Thyroid gland (tissue), 4 donors: Measurements from ENCODE around the gene SYDE1. TPM values are rescaled to one million over a fixed set of nuclear protein-coding genes. Genes with fewer than 3 reads are reported as not detected.
A peak's percentile ranks its signal among the peaks of the same experiment; 100 is the strongest.

Experiments
- DNase-seq, 2 donors: peaks; one replicate each; pipeline ENCODE4 v3.0.0-alpha.2; 2019
- H3K27ac ChIP-seq, 3 donors: fragments of 200-600 bp; sonication (generic); 1 replicate in 2 of 3; 2 replicates in 1 of 3; pipeline ENCODE4 v1.5.1; 2016 to 2019; ENCODE audit warnings: mild to moderate bottlenecking in 1 of 3, moderate library complexity in 1 of 3
- H3K27me3 ChIP-seq: fragments of 200-600 bp; sonication (generic); one replicate; pipeline ENCODE4 v1.5.1; 2019
- H3K36me3 ChIP-seq, 2 donors: fragments of 200-600 bp; sonication (generic); one replicate each; pipeline ENCODE4 v1.5.1; 2016 to 2019
- H3K4me1 ChIP-seq, 2 donors: fragments of 200-600 bp; sonication (generic); one replicate each; pipeline ENCODE4 v1.5.1; 2017 to 2019
- H3K4me3 ChIP-seq, 3 donors: fragments of 200-600 bp; sonication (generic); replicated peaks in 1 of 3; 1 replicate in 2 of 3; 2 replicates in 1 of 3; pipeline ENCODE4 v1.5.1; 2016; ENCODE audit warnings: mild to moderate bottlenecking in 1 of 3
- H3K9me3 ChIP-seq: fragments of 200-600 bp; sonication (generic); one replicate; pipeline ENCODE4 v1.5.1; 2017
- POLR2A ChIP-seq, 2 donors: fragments of 450-650 bp; IDR thresholded peaks; one replicate each; pipeline ENCODE4 v1.6.1; 2017; ENCODE audit warnings: antibody characterized with exemption in 2 of 2, mild to moderate bottlenecking in 2 of 2, moderate library complexity in 1 of 2
- WGBS, 2 donors: methylation state at CpG; one replicate each; pipeline ENCODE4 v1.1.5; 2017; 5-methylcytosine and 5-hydroxymethylcytosine counted together
- intact Hi-C: fragments of 100-400 bp; cut with DNase I; formaldehyde crosslinking; loops from one replicate; pipeline ENCODE4 v1.15.1; 2023
- total RNA-seq, 4 donors: library from RNA; depleted of rRNA; stranded (reverse); fragments of >200 nt; gene quantifications; one replicate each; pipeline ENCODE4 v1.2.3, GENCODE V29; 2016
- TF ChIP-seq, protein P1 (sequence below), 6 experiments: fragments of 200-600 bp in 3 of 6; fragments of 450-650 bp in 3 of 6; sonication (generic) in 3 of 6; IDR thresholded peaks; one replicate each; pipeline ENCODE4 v1.5.1; 2016 to 2019; ENCODE audit warnings: antibody characterized with exemption in 6 of 6, mild to moderate bottlenecking in 2 of 6, inconsistent platforms in 1 of 6, moderate library complexity in 1 of 6

The SYDE1 gene
- total RNA-seq, 4 donors from 2014 or later: 12.6 to 17.9 (median 15.5) TPM

DNA sequence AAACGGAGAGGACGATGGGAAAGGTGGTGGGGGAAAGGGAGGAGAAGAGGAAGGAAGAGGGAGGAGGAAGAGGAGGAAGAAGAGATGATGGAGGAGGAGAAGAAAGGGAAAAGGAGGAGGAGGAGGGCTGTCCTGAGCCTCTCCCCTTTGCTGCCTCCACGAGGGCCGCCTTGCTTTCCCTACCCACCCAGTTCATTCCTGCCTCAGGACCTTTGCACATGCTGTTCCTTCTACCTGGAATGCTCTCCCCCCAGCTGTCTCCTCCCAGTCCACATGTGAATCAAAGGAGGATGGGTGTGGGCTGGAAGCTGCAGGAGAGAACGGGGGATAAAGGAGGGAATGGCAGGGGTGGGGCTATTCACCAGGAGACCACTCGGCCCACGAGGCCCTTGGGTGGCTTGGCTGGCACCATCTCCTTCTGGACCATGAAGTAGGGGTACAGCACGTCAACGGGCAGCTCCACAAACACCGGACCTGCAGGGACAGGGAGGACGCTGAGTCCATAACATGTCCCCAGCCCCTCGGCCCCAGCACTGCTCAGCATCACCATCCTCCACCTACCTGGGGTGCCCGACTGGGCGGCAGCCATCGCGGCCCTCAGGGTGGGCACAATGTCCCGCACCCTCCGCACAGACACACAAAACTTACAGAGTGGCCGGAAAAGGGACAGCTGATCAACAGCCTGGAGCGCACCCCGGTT is 15.3 kb downstream of the SYDE1 start:
- DNase-seq: no peak
- Histone ChIP-seq H3K27me3 (no peaks in the 10 kb centered on the region), H3K9me3 (no peaks in the 10 kb centered on the region), H3K27ac (no peak overlapping the region), H3K4me1 (peaks cover 17 to 18% of the 10 kb centered on the region in 2 donors), H3K4me3 (no peak overlapping the region), H3K36me3 (peaks cover 31 to 36% of the 10 kb centered on the region in 2 donors)
- TF ChIP-seq, protein P1, sequence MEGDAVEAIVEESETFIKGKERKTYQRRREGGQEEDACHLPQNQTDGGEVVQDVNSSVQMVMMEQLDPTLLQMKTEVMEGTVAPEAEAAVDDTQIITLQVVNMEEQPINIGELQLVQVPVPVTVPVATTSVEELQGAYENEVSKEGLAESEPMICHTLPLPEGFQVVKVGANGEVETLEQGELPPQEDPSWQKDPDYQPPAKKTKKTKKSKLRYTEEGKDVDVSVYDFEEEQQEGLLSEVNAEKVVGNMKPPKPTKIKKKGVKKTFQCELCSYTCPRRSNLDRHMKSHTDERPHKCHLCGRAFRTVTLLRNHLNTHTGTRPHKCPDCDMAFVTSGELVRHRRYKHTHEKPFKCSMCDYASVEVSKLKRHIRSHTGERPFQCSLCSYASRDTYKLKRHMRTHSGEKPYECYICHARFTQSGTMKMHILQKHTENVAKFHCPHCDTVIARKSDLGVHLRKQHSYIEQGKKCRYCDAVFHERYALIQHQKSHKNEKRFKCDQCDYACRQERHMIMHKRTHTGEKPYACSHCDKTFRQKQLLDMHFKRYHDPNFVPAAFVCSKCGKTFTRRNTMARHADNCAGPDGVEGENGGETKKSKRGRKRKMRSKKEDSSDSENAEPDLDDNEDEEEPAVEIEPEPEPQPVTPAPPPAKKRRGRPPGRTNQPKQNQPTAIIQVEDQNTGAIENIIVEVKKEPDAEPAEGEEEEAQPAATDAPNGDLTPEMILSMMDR (IDR thresholded peaks at IDR 0.05): no peak
- no peak for TF ChIP-seq POLR2A (IDR thresholded peaks at IDR 0.05)
- WGBS, 2 donors: 94 to 95% methylated on average over 11 to 21 of the region's 21 CpGs
- intact Hi-C loops: no loop called here

DNA sequence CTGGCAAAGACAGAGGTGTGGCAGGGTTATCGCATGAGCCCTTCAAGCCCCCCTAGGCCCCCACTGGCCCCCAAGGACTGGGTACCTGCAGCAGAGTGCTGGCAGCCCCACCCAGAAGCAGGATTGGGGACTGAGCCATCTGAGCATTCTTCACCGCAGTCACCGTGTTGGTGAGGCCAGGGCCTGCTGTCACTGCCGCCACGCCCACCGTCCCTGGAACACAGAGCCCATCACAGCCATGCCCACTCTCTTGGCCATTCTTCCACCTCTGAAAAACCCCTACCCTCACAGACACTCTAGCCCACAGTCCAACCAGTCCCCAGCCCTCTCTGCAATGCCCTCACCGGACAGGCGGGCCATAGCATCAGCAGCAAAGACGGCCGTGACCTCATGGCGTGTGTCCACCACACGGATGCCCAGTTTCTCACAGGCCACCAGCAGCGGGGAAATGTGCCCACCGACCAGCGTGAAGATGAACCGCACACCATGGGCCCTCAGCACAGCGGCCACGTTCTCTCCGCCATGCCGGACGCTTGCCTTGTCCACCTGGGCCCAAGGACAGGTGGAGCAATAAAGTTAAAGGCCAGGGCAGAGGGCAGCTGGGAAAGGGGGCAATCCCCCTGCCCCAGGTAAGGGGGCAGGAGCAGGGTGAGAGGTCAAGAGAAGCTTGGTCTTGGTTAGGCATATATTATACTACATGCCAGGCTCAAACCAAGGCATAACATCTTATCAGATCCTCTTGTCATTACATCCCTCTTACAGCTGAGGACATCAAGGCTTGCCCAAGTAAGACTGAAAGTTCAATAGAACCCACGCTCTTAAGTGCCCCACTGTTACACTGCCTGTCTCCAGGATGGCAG is 16.1 kb downstream of the SYDE1 start:
- intact Hi-C loops: no loop called here
- no peak for DNase-seq
- Histone ChIP-seq H3K4me3 (no peak overlapping the region), H3K9me3 (no peaks in the 10 kb centered on the region), H3K27ac (peak overlapping the region in 1 of 3 donors; percentile 33), H3K27me3 (no peaks in the 10 kb centered on the region), H3K36me3 (peaks cover 23 to 28% of the 10 kb centered on the region in 2 donors), H3K4me1 (peaks cover 17 to 18% of the 10 kb centered on the region in 2 donors)
- WGBS, 2 donors: 92 to 93% methylated on average over 4 to 21 of the region's 22 CpGs
- TF ChIP-seq POLR2A (IDR thresholded peaks at IDR 0.05): no peak
- TF ChIP-seq, protein P1 (IDR thresholded peaks at IDR 0.05): no peak

DNA sequence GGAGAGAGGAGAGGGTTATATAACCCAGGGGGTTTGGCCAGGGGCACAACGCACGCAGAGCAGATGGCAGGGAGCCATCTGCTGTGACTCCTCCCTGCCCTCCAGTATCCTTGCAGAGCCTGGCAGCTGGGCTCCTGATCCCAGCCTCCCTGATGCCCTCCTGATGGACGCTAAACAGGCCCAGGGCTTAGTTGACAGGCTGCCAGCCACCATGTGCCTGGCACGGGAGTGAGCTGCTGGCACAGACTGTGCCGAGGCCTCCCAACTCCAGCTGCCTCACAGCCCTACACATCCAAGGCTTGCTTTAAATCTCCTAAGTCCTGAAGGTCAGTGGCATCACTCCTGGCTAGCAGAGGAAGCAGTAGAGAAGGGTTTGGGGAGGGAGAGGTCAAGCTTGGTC is 16.7 kb downstream of the SYDE1 start:
- 11 to 18% methylated on average over 3 to 4 of the region's 5 CpGs for WGBS, 2 donors
- H3K27ac ChIP-seq: peak overlapping the region in 2 of 3 donors; percentile 84 to 95
- no peak for TF ChIP-seq POLR2A (IDR thresholded peaks at IDR 0.05)
- TF ChIP-seq, protein P1 (IDR thresholded peaks at IDR 0.05): no peak
- H3K36me3 ChIP-seq: peaks cover 17 to 22% of the 10 kb centered on the region in 2 donors
- H3K27me3 ChIP-seq: no peaks in the 10 kb centered on the region
- H3K4me1 ChIP-seq: peaks cover 17 to 18% of the 10 kb centered on the region in 2 donors
- H3K9me3 ChIP-seq: no peaks in the 10 kb centered on the region
- DNase-seq: peak; percentile 82 to 83
- H3K4me3 ChIP-seq: no peak overlapping the region
- intact Hi-C loops: no loop called here

DNA sequence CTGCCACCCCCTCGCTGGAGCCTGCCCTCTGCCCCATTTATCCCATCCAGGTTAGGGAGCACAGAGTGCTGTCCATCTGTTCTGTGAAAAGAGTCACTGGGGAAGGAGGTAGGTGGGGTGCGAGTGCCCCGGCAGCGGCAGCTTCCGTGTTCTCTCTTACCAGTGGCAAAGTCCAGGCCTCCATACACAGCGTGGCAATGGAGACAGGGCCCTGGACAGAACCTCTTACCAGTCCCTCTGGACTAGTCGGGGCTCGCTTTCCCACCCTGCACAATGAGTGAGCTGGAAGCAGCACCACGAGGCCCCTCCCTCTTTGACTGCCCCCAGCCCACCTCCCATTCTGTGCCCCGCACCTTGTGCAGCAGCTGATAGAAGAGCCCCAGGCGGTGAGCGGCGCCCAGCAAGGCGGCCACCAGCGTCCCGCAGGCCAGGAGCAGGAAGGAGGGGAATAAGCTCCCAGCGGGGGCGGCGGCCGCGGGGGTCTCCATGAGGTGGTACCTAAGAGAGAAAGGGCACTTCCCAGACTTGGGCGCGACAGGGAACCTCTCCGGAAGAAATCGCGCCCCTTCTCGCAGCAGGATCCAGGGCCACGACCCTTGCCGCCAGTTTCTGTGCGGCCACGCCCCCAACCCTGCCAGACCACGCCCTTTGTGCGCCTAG is 17.5 kb downstream of the SYDE1 start:
- intact Hi-C loops: no loop called here
- Histone ChIP-seq H3K27ac (peak overlapping the region; percentile 84 to 95 (median 87)), H3K36me3 (peaks cover 9 to 16% of the 10 kb centered on the region in 2 donors), H3K27me3 (no peaks in the 10 kb centered on the region), H3K4me3 (peak overlapping the region; percentile 17 to 77 (median 58)), H3K9me3 (no peaks in the 10 kb centered on the region), H3K4me1 (peaks cover 17 to 18% of the 10 kb centered on the region in 2 donors)
- TF ChIP-seq POLR2A (IDR thresholded peaks at IDR 0.05): no peak
- TF ChIP-seq, protein P1 (IDR thresholded peaks at IDR 0.05): no peak
- peak; percentile 12 to 27 for DNase-seq
- 1 to 5% methylated on average over 13 to 25 of the region's 33 CpGs for WGBS, 2 donors
